Measurements from ENCODE around the gene PIGV.

DNA sequence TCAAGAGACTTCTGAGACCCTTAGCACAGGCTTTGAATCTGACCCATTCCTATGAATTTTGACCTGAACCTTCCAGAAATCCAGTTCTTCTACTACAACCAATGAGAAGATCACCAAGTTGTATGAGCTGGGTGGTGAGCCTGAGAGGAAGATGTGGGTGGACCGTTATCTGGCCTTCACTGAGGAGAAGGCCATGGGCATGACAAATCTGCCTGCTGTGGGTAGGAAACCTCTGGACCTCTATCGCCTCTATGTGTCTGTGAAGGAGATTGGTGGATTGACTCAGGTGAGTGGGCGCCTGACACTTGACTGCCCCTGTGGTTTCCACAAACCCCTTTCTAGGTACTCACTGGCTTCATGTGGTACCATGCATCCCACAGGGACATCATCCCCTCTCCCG is 20.0 kb upstream of the PIGV start:
- TF ChIP-seq GATA3 (IDR thresholded peaks at IDR 0.05; ENCODE audit: low read depth, low read length) (no peak), GATA2 (IDR thresholded peaks at IDR 0.05; ENCODE audit: low read depth, low read length) (no peak)
